Midbrain (tissue), 1 donor: ENCODE results near the gene PYCARD.
"Not testable (repeated sequence)": the region's sequence is repeated elsewhere in the genome, so short reads cannot be mapped to it uniquely, and the experiment has no call there.

ENCODE experiments used
- DNase-seq: peaks from one replicate; lab custom pipeline; 2025; lab: John Stamatoyannopoulos, UW

Gene PYCARD

DNA sequence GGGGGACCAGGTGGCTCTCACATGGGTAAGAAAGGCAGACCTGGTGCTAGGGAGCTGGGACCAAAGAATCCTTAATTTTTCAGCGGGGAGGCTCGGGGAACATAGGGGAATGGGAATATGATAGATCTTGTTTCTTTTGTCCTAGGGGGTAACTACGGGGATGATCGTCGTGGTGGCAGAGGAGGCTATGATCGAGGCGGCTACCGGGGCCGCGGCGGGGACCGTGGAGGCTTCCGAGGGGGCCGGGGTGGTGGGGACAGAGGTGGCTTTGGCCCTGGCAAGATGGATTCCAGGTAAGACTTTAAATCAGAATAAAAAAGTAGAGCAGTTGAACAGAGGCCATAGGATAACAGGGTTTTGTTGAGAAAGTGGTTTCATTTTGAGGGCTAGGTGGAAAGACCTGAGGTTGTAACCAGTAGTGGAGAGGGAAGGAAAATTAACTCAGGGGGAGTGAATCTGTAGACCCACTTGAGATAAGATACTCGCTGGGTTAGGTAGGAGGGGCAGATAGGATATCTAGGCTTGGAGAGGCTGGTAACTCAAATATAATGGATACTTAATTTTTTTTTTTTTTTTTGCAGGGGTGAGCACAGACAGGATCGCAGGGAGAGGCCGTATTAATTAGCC is 11.6 kb downstream of the PYCARD start:
- DNase-seq: no peak

DNA sequence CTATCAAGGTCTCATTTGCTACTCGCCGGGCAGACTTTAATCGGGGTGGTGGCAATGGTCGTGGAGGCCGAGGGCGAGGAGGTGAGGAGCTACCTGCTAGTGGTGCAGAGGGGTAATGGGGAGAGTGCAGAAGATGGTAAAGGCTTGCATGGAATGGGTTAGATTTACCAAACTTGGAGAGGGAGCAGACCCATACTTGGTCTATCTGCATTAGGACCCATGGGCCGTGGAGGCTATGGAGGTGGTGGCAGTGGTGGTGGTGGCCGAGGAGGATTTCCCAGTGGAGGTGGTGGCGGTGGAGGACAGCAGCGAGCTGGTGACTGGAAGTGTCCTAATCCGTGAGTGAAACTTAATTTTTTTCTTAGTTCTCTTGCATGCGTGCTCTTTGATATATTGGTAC is 12.5 kb downstream of the PYCARD start:
- DNase-seq: no peak

DNA sequence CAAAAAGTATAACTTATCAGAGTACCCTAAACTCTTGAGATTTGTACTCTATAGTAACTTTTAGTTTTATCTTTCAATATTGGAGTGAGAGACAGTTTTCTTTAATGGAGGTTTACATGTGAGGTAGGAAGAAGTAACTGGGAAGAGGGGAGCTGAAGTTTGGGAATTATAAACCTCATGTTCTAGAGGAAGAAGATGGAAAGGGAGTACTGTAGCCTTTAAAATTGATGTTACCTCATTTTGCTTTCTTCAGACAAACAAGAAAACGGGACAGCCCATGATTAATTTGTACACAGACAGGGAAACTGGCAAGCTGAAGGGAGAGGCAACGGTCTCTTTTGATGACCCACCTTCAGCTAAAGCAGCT is 13.2 kb downstream of the PYCARD start:
- no peak for DNase-seq

DNA sequence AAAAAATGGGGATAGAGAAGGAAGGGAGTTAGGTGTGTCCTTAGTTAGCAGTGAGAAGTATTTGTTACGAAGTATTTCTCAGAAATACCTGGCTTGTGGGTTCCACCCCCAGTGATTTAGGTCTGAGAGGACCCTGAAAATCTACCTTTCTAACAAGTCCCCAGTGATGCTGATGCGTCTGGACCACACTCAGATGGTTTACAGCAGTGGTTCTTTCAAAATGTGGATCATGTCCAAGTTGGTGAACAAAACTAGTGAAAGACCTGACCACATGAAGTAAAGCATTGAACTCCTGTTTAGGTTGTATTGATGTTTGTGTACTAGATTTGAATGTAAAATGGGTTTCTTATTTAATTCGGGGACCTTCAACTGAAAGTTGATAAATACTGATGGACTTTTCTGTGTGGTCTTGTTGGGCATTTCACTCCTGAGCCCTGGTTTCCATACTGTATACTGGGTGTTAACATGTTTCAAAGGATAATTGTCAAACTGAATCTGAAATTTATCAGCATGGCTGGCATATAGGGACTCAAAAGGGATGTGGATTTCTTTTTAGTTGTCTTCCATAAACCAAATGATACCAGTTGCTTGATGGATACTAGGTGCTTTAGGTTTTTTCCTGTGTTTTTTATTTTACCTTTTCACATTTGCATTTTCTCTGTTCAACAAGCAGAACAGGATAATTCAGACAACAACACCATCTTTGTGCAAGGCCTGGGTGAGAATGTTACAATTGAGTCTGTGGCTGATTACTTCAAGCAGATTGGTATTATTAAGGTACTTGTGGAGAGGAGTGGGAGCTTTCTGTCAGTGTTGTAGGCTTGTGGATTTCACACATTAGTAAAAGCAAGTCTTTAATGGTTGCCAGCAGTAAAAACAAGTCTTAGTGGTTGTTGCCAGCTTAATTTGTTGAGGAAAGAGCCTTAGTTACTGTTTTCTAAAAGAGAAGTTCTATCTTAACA is 13.8 kb downstream of the PYCARD start:
- DNase-seq: no peak

DNA sequence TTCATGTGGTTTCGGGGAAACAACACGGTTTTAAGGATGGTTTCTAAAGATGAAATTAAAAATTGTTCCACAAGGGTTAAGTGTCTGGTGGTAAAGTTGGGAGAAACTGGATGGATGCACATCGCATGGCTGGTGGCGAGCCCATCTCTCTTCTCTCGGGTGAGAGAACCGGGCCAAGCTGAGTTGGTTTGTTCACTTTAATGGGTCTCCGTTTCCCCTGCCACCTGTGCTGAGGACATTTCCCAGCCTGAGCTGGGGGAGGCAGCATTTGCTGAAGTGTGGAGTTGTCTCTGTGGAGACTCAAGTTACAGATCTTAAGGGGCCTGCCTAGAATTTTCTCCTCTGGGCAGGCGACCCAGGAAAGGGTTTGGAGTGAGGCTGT is 14.8 kb downstream of the PYCARD start:
- no peak for DNase-seq

DNA sequence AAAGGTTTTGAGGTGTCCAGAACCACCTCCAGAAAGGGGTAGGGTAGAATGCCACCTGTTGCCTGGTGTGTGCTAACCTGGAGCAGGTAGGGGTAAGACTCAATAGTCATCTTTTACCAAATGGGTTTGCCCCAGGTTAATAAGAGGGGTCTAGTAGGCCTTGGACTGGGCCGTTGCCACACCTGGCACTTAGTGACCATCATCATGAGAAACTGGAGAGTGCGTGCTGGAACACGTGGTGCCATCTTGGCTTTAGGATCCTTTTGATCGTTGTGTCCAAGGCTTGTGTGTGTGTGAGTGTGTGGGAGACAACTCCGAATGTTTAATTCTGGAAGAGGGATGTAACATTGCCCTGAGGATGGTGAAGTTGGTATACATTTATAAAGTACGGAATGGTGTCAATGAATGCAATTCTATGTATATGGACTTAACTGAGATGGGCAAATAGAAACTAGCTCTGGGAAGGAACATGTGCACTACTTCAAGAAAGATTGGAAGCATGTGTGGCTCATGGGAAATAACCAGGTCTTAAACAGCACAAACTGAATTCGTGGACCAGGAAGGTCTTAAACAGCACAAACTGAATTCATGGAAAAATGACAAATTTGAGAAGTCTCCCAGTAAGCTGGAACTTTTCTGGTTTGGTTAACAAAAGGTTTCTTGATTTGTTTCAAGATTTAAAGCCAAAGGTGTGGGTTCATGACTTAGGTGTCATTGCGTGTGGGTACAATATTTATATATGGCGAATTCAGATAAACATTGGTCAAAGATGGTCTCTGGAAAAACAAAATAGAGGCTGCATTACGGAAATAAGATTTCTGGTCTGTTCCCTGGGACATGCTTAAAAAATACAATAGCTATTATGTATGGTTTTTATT is 15.4 kb downstream of the PYCARD start:
- DNase-seq: no peak

DNA sequence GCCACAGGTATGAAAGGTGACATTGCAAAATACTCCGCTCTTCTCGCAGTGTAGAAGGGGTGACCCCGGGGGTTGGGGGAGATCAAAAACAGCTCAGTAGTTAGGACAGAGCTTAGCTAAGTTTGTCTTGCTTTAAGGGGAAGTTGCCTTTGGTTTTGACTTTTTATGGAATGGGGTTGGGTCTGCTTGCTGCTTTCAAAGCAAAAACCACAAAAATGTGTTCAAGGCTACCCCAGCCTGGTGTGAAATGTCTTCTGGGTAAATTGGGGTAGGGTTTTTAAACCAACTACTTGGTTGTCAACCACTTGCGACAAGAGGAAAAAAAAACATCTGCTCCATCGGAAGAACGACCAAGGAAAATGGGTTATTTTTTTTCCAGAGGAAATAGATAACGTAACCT is 16.4 kb downstream of the PYCARD start:
- no peak for DNase-seq

DNA sequence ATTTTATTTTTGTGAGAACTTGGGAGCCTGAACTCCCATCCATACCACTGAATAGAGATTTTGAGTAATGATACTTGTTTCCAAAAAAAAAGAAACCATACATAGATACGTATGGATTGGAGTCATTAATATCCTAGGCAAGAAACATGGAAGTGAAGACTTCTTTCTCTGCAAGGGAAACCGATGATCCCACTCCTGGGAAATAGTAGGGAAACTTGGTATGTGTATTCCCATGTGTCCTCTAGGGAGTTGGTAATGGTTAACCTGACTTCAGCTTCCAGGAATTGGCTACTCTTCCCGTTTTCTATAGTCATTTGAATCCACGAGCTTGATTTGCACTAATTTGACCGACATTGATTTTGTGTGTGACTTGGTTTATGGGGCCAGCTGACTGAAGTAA is 17.2 kb downstream of the PYCARD start:
- no peak for DNase-seq

- DNase-seq: no peak
Measured at GRCh38 chr16:31184888-31185287, 17.7 kb downstream of the PYCARD start.

- DNase-seq: no peak
Measured at GRCh38 chr16:31183432-31184428, 18.8 kb downstream of the PYCARD start.

DNA sequence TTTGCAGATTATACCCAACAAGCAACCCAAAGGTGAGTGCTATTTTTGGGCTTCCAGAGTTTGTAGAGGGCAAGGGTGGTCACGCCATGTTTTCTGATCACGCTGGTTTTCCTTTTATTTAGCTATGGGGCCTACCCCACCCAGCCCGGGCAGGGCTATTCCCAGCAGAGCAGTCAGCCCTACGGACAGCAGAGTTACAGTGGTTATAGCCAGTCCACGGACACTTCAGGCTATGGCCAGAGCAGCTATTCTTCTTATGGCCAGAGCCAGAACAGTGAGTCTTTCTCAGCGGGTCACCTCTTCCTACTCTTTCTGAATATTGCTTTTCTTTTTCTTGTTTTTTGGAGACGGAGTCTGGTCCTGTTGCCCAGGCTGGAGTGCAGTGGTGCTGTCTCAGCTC is 20.2 kb downstream of the PYCARD start:
- no peak for DNase-seq

DNA sequence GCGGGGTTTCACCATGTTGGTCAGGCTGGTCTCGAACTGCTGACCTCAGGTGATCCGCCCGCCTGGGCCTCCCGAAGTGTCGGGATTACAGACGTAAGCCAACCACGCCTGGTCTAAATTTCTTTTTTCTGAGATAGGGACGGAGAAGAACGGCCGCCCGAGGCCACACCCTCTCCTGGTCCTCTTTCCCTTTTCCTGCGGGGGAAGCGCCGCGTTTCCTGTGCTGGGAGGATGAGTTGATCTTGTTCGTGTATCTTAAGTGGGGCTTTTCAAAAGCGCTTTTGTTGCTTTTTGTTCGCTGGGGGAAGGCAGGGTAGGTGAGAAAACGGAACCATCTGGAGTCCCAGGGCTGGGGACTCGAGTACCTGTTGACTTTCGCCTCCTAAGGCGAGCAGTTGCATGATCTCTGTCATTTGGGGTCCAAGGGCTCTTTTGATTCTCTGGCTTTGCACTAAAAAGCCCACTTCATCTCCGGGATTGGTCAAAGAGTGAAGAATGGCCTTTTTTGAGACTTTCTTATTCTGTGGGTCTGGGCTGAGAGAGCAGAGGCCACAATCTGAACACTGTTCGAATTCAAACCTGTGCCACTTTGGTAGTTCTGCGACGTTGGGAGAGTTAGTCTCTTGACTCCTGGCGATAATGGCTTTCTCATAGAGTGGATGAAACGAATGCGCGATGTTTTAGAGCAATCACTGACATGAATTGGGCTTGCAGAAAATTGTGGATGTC is 21.3 kb downstream of the PYCARD start:
- no peak for DNase-seq

DNA sequence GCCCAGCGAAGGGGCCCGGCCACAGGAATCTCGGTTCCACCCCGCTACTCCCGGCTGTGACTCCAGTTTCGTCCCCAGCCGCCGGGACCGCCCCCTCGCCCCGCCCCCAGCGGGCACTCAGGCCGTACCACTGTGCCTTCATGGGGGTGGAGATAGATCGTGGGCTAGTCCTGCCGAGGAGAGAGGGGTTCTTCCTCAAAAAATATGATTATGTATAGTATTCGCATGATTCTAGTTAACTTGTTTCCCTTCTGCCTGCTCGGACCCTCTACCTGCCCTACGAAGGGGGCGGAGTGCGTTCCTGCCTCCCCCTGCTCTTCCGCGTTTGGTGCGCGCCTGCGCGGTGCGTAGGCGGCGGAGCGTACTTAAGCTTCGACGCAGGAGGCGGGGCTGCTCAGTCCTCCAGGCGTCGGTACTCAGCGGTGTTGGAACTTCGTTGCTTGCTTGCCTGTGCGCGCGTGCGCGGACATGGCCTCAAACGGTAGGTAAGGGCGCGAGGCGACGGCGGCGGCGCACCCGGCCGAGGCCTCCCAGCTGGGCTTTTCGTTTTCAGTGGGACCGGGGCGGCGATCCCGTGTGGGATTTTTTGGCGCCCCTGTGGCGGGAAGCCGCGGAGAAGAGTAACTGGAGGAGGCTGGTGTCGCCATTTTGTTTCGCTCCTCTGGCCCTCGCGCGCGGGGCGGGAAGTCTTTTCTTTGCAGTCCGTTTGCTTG is 22.7 kb downstream of the PYCARD start, which contains the start of gene FUS:
TSS of gene FUS (plus strand) at position 393 of the 713 bp plus-strand sequence. CDS start at position 469, 76 bp downstream.
- peak; percentile 94 for DNase-seq

DNA sequence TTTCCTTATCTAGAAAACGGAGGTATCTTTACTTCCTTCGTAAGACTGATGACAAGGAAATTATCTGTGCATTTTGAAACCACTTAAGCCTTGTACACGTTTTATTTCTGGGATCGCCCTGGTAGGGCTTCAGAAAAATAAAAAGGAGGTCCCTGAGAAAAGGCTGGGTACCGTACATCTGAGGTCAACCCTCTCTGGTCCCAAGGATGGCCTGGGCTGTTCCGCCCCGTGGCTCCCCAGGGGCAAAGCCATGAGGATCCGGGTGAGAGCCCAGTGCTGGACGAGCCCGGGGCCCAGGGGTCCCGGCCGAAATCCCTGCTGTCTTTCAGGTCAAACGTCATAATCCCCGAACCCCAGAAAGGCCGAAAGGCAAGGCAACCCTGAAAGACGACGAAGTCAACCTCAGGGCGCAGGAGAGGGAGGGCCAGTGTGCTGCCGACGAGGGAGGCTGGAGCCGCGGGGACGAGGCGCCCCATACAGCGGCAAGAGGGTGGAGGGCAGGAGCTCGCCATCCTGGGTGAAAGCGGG is 23.3 kb downstream of the PYCARD start:
- DNase-seq: no peak

- no peak for DNase-seq
Measured at GRCh38 chr16:31177136-31177535, 25.4 kb downstream of the PYCARD start.

DNA sequence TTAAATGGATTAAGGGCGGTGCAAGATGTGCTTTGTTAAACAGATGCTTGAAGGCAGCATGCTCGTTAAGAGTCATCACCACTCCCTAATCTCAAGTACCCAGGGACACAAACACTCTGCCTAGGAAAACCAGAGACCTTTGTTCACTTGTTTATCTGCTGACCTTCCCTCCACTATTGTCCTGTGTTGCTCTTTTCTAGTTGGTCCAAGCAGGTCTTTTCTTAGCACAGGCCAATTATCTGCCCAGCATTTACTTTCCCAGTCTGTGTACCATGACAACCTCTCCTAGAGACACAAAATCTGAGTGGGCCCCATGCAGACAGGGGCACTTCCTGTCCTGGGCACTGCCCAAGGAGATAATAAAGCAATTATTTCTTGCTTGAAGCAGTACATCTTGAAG is 32.5 kb downstream of the PYCARD start:
- DNase-seq: not testable (repeated sequence)

- no peak for DNase-seq
Measured at GRCh38 chr16:31168848-31169247, 33.7 kb downstream of the PYCARD start.

DNA sequence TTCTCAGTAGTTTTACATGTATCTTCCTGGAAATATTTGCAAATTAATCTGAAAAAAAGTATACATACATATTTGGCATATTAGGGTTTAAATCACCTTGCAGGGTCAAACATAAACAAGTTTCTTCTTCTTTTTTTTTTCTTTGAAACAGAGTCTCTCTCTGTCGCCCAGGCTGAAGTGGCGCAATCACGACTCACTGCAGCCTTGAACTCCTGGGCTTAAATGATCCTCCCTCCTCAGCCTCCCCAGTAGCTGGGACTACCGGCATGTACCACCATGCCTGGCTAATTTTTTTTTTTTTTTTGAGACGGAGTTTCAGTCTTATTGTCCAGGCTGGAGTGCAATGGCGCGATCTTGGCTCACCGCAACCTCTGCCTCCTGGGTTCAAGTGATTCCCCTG is 35.2 kb downstream of the PYCARD start:
- no peak for DNase-seq

- peak; percentile 29 for DNase-seq
Measured at GRCh38 chr16:31157136-31157535, 45.4 kb downstream of the PYCARD start.
